ENCODE results near the gene GREM1. TPM values are rescaled to one million over a fixed set of nuclear protein-coding genes. Genes with fewer than 3 reads are reported as not detected.

GREM1 gene
- polyA plus RNA-seq, 3 donors = 0.12 to 0.20 (median 0.14) TPM

GRCh38 chr15:32775103-32775502 is 57.3 kb downstream of the GREM1 start:
- no peak for DNase-seq (ENCODE audit: low read depth in 3 of 3, low spot score in 2 of 3)

GRCh38 chr15:32778391-32779176 is 60.8 kb downstream of the GREM1 start:
- no peak for DNase-seq (ENCODE audit: low read depth in 3 of 3, low spot score in 2 of 3)

DNA sequence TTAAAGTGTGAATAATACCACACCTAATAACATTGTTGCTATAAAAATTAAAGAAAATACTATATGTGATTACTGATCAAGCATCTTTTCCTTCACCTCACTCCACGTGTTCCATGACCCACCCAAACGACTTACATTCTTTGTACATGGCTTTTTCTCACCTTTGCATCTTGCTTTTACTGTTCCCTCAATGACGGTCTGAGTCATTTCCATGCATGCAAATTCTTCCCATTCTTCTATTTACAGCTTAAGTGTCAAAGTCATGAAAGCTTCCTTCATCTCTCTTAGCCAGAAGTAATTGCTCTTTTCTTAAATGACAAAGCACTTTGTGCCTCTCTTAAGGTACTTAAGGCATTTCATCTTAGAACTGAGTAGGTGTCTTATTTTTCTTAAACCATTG is 64.0 kb downstream of the GREM1 start:
- DNase-seq (ENCODE audit: low read depth in 3 of 3, low spot score in 2 of 3) = no peak

- DNase-seq (ENCODE audit: low read depth in 3 of 3, low spot score in 2 of 3) = no peak
Observed at GRCh38 chr15:32784581-32784980, 66.8 kb downstream of the GREM1 start.

GRCh38 chr15:32786906-32787305 is 69.1 kb downstream of the GREM1 start:
- DNase-seq (ENCODE audit: low read depth in 3 of 3, low spot score in 2 of 3) = no peak

- DNase-seq (ENCODE audit: low read depth in 3 of 3, low spot score in 2 of 3) = no peak
Observed at GRCh38 chr15:32787949-32788348, 70.1 kb downstream of the GREM1 start.

- DNase-seq (ENCODE audit: low read depth in 3 of 3, low spot score in 2 of 3) = no peak
Observed at GRCh38 chr15:32790352-32790999, 72.7 kb downstream of the GREM1 start.

- DNase-seq (ENCODE audit: low read depth in 3 of 3, low spot score in 2 of 3) = no peak
Observed at GRCh38 chr15:32792436-32792835, 74.6 kb downstream of the GREM1 start.

Other genes starting within 250 kb of the GREM1 start
- 10 to 100 TPM; 14.1 to 16.9 (median 14.9) TPM for gene GOLGA8N, start 124.5 kb upstream of the GREM1 start, polyA plus RNA-seq (ENCODE audit: insufficient read length in 3 of 3)
- 10 to 100 TPM; 29.2 to 34.7 (median 33.2) TPM for gene ARHGAP11A, start 102.5 kb upstream of the GREM1 start, polyA plus RNA-seq (ENCODE audit: insufficient read length in 3 of 3)
- gene SCG5, start 76.3 kb upstream of the GREM1 start, polyA plus RNA-seq (ENCODE audit: insufficient read length in 3 of 3) = 10 to 100 TPM; 21.8 to 27.6 (median 23.1) TPM

All from right renal cortex interstitium (tissue), 3 donors.